ENCODE results near the gene GDPD2.

DNA sequence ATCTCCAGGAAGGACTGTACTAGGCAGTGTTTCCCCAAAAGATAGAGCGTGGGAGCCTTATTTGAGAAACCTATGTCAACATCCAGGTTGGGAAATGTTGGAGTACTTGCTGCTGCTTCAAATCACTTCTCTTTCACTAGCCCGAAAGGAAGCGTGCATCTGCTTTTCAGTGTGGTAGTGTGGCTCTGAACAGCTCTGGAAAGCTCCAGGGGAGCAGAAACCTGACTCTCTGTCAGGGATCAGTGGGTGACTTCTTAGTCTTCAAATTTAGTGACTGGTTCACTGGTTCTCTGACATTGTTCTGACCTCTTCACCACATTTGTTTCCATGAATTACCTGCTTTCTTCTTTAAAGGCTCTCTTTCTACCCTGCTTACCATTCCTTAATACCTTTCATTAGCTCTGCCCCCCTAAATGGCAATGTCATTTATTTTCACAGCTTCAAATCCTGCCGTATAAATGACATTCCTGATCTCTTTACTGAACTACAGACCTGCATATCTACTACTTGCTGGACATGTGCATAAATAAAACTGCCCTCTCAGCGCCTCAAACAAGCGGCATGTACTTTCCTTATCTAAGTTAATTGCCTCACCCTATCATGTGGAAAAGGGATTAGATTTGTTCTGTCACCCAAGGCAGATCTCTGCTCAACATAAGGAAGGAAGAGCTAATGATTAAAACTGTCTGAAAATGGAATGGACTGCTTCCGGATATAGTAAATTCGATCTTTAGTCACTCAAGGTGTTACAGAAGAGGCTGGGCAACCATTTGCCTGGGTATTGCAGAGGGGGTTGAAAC is 58.6 kb downstream of the GDPD2 start:
- TF ChIP-seq, protein P1, sequence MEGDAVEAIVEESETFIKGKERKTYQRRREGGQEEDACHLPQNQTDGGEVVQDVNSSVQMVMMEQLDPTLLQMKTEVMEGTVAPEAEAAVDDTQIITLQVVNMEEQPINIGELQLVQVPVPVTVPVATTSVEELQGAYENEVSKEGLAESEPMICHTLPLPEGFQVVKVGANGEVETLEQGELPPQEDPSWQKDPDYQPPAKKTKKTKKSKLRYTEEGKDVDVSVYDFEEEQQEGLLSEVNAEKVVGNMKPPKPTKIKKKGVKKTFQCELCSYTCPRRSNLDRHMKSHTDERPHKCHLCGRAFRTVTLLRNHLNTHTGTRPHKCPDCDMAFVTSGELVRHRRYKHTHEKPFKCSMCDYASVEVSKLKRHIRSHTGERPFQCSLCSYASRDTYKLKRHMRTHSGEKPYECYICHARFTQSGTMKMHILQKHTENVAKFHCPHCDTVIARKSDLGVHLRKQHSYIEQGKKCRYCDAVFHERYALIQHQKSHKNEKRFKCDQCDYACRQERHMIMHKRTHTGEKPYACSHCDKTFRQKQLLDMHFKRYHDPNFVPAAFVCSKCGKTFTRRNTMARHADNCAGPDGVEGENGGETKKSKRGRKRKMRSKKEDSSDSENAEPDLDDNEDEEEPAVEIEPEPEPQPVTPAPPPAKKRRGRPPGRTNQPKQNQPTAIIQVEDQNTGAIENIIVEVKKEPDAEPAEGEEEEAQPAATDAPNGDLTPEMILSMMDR (IDR thresholded peaks at IDR 0.05): no peak
- TF ChIP-seq POLR2A (IDR thresholded peaks at IDR 0.05): no peak
